ENCODE data around the gene SPTBN1. TPM values are rescaled to one million over a fixed set of nuclear protein-coding genes. Genes with fewer than 3 reads are reported as not detected.
A peak's percentile ranks its signal among the peaks of the same experiment; 100 is the strongest.

Gene SPTBN1
- total and polyA plus RNA-seq, 2 of the 13 experiments (the other 11 are each of a cell fraction or from before 2014, with no cell fraction given) = 123 to 299 TPM

DNA sequence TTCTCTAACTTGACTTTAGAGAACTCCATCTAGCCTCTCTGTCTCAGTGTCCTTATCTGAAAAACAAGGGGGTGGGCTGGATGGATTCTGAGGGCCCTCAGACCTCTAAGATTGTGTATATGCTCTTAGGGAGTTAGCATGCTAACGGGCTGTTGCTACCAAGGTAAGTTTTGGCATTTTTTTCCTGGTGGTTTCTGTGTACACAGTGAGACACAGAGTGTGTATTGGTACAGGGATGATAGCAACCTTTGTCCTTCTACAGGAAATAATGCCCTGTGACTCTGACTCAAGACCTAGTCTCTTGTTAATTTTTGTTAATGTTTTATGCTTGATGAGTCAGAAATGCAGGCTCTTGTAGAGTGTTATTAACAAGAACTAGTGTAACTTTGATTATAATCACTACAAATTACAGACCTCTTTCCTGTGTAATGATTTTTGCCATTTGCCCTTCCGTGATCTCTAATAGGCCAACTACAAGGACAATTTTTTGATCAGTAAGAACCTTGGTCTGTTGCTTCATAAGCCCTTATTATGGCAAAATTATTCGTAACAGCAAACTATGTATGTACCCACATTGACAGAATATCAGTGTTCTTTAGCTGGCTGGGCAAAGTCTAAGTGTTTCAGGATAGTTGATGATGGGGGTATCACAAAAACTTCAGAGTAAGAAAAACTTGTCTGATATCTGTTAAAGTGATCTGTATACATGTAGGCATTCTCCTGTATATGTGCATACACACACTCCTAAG, 89.7 kb downstream of the SPTBN1 start (continued):
- no peak for TF ChIP-seq RBM39 (IDR thresholded peaks at IDR 0.05; ENCODE audit: low read depth, low read length, poor library complexity, severe bottlenecking)
- TF ChIP-seq KDM6A (CRISPR knock-in tag; IDR thresholded peaks at IDR 0.05; ENCODE audit: low read depth) = peak; percentile 70
- TF ChIP-seq NFIB (CRISPR knock-in tag; IDR thresholded peaks at IDR 0.05; ENCODE audit: borderline replicate concordance) = no peak
- TF ChIP-seq ZNF430 (CRISPR knock-in tag; IDR thresholded peaks at IDR 0.05) = no peak
- TF ChIP-seq GTF3A (CRISPR knock-in tag; conservative IDR thresholded peaks at IDR 0.05) = no peak
- TF ChIP-seq NR3C1 (CRISPR knock-in tag; IDR thresholded peaks at IDR 0.05) = no peak
- TF ChIP-seq, protein P1, sequence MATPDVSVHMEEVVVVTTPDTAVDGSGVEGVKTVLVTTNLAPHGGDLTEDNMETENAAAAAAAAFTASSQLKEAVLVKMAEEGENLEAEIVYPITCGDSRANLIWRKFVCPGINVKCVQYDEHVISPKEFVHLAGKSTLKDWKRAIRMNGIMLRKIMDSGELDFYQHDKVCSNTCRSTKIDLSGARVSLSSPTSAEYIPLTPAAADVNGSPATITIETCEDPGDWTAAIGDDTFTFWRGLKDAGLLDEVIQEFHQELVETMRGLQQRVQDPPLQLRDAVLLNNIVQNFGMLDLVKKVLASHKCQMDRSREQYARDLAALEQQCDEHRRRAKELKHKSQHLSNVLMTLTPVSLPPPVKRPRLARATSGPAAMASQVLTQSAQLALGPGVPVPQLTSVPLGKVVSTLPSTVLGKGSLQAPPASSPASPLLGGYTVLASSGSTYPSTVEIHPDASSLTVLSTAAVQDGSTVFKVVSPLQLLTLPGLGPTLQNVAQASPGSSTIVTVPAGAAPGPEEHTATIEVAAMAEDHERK (CRISPR knock-in tag; IDR thresholded peaks at IDR 0.05; ENCODE audit: low read depth) = no peak
- no peak for TF ChIP-seq ZNF18 (CRISPR knock-in tag; IDR thresholded peaks at IDR 0.05; ENCODE audit: insufficient replicate concordance)
- 0 out of 2 replicates have a peak, but pooled peaks have one; percentile 55 for TF ChIP-seq HDAC1 (CRISPR knock-in tag; IDR thresholded peaks at IDR 0.05)
- no peak for TF ChIP-seq CENPBD1 (CRISPR knock-in tag; IDR thresholded peaks at IDR 0.05; ENCODE audit: borderline replicate concordance, low read depth)
- TF ChIP-seq, protein P2, sequence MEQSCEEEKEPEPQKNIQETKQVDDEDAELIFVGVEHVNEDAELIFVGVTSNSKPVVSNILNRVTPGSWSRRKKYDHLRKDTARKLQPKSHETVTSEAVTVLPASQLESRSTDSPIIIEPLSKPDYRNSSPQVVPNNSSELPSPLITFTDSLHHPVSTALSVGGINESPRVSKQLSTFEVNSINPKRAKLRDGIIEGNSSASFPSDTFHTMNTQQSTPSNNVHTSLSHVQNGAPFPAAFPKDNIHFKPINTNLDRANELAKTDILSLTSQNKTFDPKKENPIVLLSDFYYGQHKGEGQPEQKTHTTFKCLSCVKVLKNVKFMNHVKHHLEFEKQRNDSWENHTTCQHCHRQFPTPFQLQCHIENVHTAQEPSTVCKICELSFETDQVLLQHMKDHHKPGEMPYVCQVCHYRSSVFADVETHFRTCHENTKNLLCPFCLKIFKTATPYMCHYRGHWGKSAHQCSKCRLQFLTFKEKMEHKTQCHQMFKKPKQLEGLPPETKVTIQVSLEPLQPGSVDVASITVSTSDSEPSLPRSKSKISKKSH (CRISPR knock-in tag; IDR thresholded peaks at IDR 0.05; ENCODE audit: borderline replicate concordance) = no peak
- TF ChIP-seq PLRG1 (conservative IDR thresholded peaks at IDR 0.05) = no peak
- no peak for TF ChIP-seq ZFY (CRISPR knock-in tag; IDR thresholded peaks at IDR 0.05)
- TF ChIP-seq TBX2 (CRISPR knock-in tag; IDR thresholded peaks at IDR 0.05; ENCODE audit: borderline replicate concordance) = peak; percentile 88
- no peak for TF ChIP-seq HBP1 (CRISPR knock-in tag; IDR thresholded peaks at IDR 0.05; ENCODE audit: low read depth)
- TF ChIP-seq HMG20A (CRISPR knock-in tag; IDR thresholded peaks at IDR 0.05; ENCODE audit: borderline replicate concordance) = peak; percentile 93; the same call in 1 of the 2 replicates
- TF ChIP-seq ZNF782 (CRISPR knock-in tag; IDR thresholded peaks at IDR 0.05; ENCODE audit: borderline replicate concordance) = no peak
- TF ChIP-seq IRF9 (CRISPR knock-in tag; IDR thresholded peaks at IDR 0.05; ENCODE audit: borderline replicate concordance) = no peak
- TF ChIP-seq POGZ (CRISPR knock-in tag; IDR thresholded peaks at IDR 0.05) = peak; percentile 25; the same call in 1 of the 2 replicates
- no peak for TF ChIP-seq PREB (CRISPR knock-in tag; IDR thresholded peaks at IDR 0.05)
